ENCODE data around the gene OR11L1. TPM values are rescaled to one million over a fixed set of nuclear protein-coding genes. Genes with fewer than 3 reads are reported as not detected.

Gene OR11L1
- total RNA-seq, 1 experiment from 2014 or later: not detected

GRCh38 chr1:247845693-247846017, 4.0 kb upstream of the OR11L1 start:
- peaks cover 10 to 11% of the 10 kb centered on the region in 2 experiments; a peak in 2 of 4 replicates for H3K9me3 ChIP-seq (ENCODE audit: control insufficient read depth in 1 of 2, insufficient read depth in 1 of 2, low read depth in 1 of 2, low read length in 2 of 2)
- H3K79me2 ChIP-seq (ENCODE audit: insufficient read depth, low read length): no peaks in the 10 kb centered on the region
- no peak overlapping the region for H3K4me2 ChIP-seq (ENCODE audit: low read length)
- intact Hi-C loops (cut with micrococcal nuclease): no loop called here
- BruUV-seq (replicated peaks): no TSS peak
- no peak for TF ChIP-seq EGR1 (IDR thresholded peaks at IDR 0.05; ENCODE audit: low read depth)
- no peak for TF ChIP-seq ZNF274 (IDR thresholded peaks at IDR 0.05; ENCODE audit: low read depth, low read length)
- TF ChIP-seq ZBTB33 (IDR thresholded peaks at IDR 0.05; ENCODE audit: extremely low read depth, insufficient replicate concordance, low read length): no peak
- no peak for TF ChIP-seq SIN3A (IDR thresholded peaks at IDR 0.05; ENCODE audit: low read depth)
- no peak for TF ChIP-seq CTCF (IDR thresholded peaks at IDR 0.05 in 2 of 3, conservative IDR thresholded peaks at IDR 0.05 in 1 of 3; ENCODE audit: borderline replicate concordance in 1 of 3, insufficient read depth in 1 of 3, low read depth in 2 of 3, low read length in 2 of 3)
- no peak for TF ChIP-seq SP1 (IDR thresholded peaks at IDR 0.05; ENCODE audit: low read depth)
- no peak for TF ChIP-seq MAX (IDR thresholded peaks at IDR 0.05)
- no peak for TF ChIP-seq YY1 (IDR thresholded peaks at IDR 0.05; ENCODE audit: extremely low read depth, insufficient replicate concordance, low read depth, low read length)
- TF ChIP-seq POLR2AphosphoS5 (IDR thresholded peaks at IDR 0.05; ENCODE audit: low read depth, low read length): no peak
- no peak for TF ChIP-seq REST (IDR thresholded peaks at IDR 0.05; ENCODE audit: low read depth)
- no peak for TF ChIP-seq SRF (IDR thresholded peaks at IDR 0.05; ENCODE audit: low read depth)
- TF ChIP-seq JUND (IDR thresholded peaks at IDR 0.05): no peak
- no peak for TF ChIP-seq ATF3 (IDR thresholded peaks at IDR 0.05)
- no peak for TF ChIP-seq EZH2phosphoT487 (IDR thresholded peaks at IDR 0.05; ENCODE audit: borderline replicate concordance)
- TF ChIP-seq RAD21 (IDR thresholded peaks at IDR 0.05; ENCODE audit: low read depth): no peak
- no peak for TF ChIP-seq TCF7L2 (IDR thresholded peaks at IDR 0.05; ENCODE audit: borderline replicate concordance, extremely low read depth, insufficient read depth, insufficient read length)
- TF ChIP-seq FOSL1 (IDR thresholded peaks at IDR 0.05; ENCODE audit: low read depth): no peak
- ChIA-PET POLR2A (no interaction called here), RAD21 (ENCODE audit: low non-redundant PET in 1 of 2, low total read pairs in 2 of 2, uncharacterized antibody in 2 of 2, unreplicated experiment in 2 of 2) (no interaction called here), CTCF (no interaction called here)
- no peaks in the 10 kb centered on the region for H3K4me1 ChIP-seq (ENCODE audit: control insufficient read depth in 1 of 2, insufficient read depth in 2 of 2, low read length in 2 of 2)
- no peak overlapping the region for H3K9ac ChIP-seq (ENCODE audit: low read length)
- no peaks in the 10 kb centered on the region for H3K36me3 ChIP-seq (ENCODE audit: control insufficient read depth in 1 of 2, insufficient read depth in 2 of 2, low read length in 2 of 2)
- no peak overlapping the region for H2AFZ ChIP-seq (ENCODE audit: low read depth, low read length, poor library complexity, severe bottlenecking)
- H3K4me3 ChIP-seq (replicated peaks in 1 of 2; ENCODE audit: low read depth in 1 of 2, low read length in 2 of 2): no peak overlapping the region
- DNase-seq (ENCODE audit: low read depth, low spot score) (no peak), ATAC-seq (no peak)
- no peaks in the 10 kb centered on the region for H4K20me1 ChIP-seq (ENCODE audit: insufficient read depth)
- no peak overlapping the region for H3K27ac ChIP-seq (ENCODE audit: low read depth, low read length)
- H3K27me3 ChIP-seq (ENCODE audit: insufficient read depth, low read length): no peaks in the 10 kb centered on the region
- no peaks in the 10 kb centered on the region for H3K9me2 ChIP-seq (ENCODE audit: insufficient read depth)
